Subcutaneous adipose tissue (tissue), 4 donors: ENCODE data around the gene MYRF. TPM values are rescaled to one million over a fixed set of nuclear protein-coding genes. Genes with fewer than 3 reads are reported as not detected.

Experiments used
- total RNA-seq, 4 donors: library from RNA; depleted of rRNA; stranded (reverse); fragments of >200 nt; gene quantifications; one replicate each; pipeline ENCODE4 v1.1.0, GENCODE V29; 2016
- TF ChIP-seq, protein P1 (sequence below): fragments of 450-650 bp; IDR thresholded peaks from one replicate; pipeline ENCODE4 v1.5.1; 2016; ENCODE audit warnings: low read depth, mild to moderate bottlenecking, control low read depth, antibody characterized with exemption, moderate library complexity

Gene MYRF
- total RNA-seq, 4 donors from 2014 or later = 0.17 to 0.33 TPM; not detected in 2

GRCh38 chr11:61714916-61715315 is 37.5 kb upstream of the MYRF start:
- TF ChIP-seq, protein P1, sequence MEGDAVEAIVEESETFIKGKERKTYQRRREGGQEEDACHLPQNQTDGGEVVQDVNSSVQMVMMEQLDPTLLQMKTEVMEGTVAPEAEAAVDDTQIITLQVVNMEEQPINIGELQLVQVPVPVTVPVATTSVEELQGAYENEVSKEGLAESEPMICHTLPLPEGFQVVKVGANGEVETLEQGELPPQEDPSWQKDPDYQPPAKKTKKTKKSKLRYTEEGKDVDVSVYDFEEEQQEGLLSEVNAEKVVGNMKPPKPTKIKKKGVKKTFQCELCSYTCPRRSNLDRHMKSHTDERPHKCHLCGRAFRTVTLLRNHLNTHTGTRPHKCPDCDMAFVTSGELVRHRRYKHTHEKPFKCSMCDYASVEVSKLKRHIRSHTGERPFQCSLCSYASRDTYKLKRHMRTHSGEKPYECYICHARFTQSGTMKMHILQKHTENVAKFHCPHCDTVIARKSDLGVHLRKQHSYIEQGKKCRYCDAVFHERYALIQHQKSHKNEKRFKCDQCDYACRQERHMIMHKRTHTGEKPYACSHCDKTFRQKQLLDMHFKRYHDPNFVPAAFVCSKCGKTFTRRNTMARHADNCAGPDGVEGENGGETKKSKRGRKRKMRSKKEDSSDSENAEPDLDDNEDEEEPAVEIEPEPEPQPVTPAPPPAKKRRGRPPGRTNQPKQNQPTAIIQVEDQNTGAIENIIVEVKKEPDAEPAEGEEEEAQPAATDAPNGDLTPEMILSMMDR = no peak

- TF ChIP-seq, protein P1 = no peak
Observed at GRCh38 chr11:61715867-61716266, 36.6 kb upstream of the MYRF start.

DNA sequence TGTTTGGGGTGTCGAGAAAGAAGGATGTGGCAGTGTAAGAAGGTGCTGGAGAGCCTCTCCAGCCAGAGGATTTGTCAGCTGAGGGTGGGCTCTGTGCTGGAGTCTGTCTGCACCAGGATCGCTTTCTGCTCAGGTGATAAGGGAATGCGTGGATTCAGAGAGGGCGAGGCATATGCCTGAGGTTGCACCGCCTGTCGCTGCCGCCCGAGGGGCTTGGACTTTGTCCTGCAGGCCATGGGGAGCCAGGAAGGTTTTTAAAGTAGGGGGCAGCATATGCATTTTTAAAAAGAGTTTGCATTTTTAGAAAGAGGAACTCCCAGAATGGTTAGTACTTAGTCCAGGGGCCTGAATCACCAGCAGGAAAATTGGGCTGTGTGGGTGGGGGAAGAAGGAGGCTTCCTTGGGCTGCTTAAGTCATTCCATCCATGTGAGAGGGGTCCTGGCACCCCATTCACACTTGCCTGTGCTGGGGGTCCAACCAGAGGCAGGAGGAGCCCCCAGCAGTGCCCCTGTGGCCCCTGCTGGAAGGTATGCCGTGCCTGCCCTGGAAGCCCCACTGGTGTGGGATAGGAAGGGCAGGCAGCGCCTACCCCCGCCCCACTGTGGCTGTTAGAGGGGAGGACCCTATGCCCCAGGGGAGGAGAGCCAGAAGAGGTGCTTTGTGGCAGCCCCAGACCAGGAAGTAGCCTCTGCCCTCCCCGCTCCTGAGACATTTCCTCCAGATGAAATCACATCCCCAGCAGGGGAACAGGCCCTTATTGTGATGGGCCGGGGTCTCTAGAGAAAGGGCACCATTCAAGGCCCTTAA is 35.8 kb upstream of the MYRF start:
- TF ChIP-seq, protein P1 = no peak

GRCh38 chr11:61717286-61718033 is 35.0 kb upstream of the MYRF start:
- TF ChIP-seq, protein P1 = no peak

- TF ChIP-seq, protein P1 = no peak
Observed at GRCh38 chr11:61718046-61718531, 34.3 kb upstream of the MYRF start.

GRCh38 chr11:61718621-61719302 is 33.7 kb upstream of the MYRF start:
- TF ChIP-seq, protein P1 = no peak

- TF ChIP-seq, protein P1 = no peak
Observed at GRCh38 chr11:61719978-61720377, 32.5 kb upstream of the MYRF start.
